ENCODE results near the gene CFAP74. TPM values are rescaled to one million over a fixed set of nuclear protein-coding genes. Genes with fewer than 3 reads are reported as not detected.

CFAP74 gene
- total RNA-seq, 1 experiment from 2014 or later, result not detected

DNA sequence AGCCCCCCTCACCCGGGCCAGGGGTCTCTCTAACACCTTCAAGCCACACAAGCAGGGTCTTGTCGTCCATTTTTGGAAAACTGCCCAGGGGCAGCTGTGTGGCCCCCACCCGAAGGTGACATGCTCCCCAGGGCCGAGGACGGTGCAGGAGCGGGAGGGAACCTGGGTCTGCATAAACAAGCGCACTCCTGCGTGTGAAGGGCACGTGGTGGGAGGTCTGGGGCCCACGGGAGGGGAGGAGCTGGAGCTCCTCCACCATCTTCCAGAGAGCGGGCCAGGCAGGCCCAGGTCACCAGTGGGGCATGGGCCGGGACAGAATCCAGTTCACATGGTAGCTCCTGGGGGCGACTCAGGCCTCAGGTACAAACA is 16.5 kb downstream of the CFAP74 start:
- Mint-ChIP-seq H3K27ac (ENCODE audit: unreplicated experiment) (no peak overlapping the region), H3K27me3 (ENCODE audit: unreplicated experiment) (peaks cover 35% of the 10 kb centered on the region), H3K36me3 (ENCODE audit: insufficient read depth, unreplicated experiment) (no peaks in the 10 kb centered on the region), H3K4me1 (ENCODE audit: low read depth, unreplicated experiment) (no peaks in the 10 kb centered on the region), H3K4me3 (ENCODE audit: low read depth, unreplicated experiment) (no peak overlapping the region), H3K9me3 (ENCODE audit: low read depth, unreplicated experiment) (no peaks in the 10 kb centered on the region)
- intact Hi-C loops (cut with micrococcal nuclease; ENCODE audit: unreplicated experiment), result no loop called here
- CTCF ChIA-PET, result no interaction called here
- TF ChIP-seq, protein P1, sequence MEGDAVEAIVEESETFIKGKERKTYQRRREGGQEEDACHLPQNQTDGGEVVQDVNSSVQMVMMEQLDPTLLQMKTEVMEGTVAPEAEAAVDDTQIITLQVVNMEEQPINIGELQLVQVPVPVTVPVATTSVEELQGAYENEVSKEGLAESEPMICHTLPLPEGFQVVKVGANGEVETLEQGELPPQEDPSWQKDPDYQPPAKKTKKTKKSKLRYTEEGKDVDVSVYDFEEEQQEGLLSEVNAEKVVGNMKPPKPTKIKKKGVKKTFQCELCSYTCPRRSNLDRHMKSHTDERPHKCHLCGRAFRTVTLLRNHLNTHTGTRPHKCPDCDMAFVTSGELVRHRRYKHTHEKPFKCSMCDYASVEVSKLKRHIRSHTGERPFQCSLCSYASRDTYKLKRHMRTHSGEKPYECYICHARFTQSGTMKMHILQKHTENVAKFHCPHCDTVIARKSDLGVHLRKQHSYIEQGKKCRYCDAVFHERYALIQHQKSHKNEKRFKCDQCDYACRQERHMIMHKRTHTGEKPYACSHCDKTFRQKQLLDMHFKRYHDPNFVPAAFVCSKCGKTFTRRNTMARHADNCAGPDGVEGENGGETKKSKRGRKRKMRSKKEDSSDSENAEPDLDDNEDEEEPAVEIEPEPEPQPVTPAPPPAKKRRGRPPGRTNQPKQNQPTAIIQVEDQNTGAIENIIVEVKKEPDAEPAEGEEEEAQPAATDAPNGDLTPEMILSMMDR (IDR thresholded peaks at IDR 0.05; ENCODE audit: unreplicated experiment), result no peak
- DNase-seq, result no peak
- no TSS peak for BruUV-seq (replicated peaks)

DNA sequence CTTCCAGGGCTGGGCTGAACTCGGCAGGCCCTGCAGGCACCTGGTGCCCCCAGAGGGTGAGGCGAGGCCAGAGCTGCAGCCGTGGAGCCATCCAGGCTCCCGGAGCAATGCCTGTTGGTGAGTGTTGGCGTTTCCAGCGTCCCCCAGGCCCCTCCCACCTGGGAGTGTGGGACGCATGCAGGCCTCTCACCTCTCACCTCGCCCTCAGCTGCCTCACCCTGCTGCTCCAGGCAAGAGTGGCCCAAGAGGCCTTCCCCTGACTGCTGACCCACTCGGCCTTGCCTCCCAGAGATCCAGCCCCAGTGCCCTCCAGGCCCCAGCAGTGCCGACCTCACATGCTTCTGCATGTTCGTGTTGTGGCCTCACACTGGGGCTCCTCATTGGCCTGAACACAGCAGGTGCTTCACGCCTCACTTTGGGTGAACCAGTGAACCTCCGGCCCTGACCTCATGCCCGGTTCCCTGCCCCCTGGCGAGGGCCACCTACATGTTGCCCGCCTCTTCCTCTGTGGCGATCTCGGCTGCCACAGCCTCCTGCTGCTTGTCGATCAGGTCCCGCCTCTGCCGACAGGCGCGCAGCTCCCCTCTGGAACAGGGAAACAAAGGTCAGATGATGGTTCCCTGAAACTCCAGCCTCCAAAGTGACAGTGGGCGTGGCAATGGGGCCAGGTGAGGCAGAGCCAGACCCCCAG is 17.0 kb downstream of the CFAP74 start:
- Mint-ChIP-seq H3K36me3 (ENCODE audit: insufficient read depth, unreplicated experiment) (no peaks in the 10 kb centered on the region), H3K4me1 (ENCODE audit: low read depth, unreplicated experiment) (no peaks in the 10 kb centered on the region), H3K9me3 (ENCODE audit: low read depth, unreplicated experiment) (no peaks in the 10 kb centered on the region), H3K4me3 (ENCODE audit: low read depth, unreplicated experiment) (no peak overlapping the region), H3K27ac (ENCODE audit: unreplicated experiment) (no peak overlapping the region), H3K27me3 (ENCODE audit: unreplicated experiment) (peaks cover 35% of the 10 kb centered on the region)
- no peak for DNase-seq
- intact Hi-C loops (cut with micrococcal nuclease; ENCODE audit: unreplicated experiment), result no loop called here
- TF ChIP-seq, protein P1 (IDR thresholded peaks at IDR 0.05; ENCODE audit: unreplicated experiment), result no peak
- CTCF ChIA-PET, result no interaction called here
- BruUV-seq (replicated peaks), result no TSS peak

DNA sequence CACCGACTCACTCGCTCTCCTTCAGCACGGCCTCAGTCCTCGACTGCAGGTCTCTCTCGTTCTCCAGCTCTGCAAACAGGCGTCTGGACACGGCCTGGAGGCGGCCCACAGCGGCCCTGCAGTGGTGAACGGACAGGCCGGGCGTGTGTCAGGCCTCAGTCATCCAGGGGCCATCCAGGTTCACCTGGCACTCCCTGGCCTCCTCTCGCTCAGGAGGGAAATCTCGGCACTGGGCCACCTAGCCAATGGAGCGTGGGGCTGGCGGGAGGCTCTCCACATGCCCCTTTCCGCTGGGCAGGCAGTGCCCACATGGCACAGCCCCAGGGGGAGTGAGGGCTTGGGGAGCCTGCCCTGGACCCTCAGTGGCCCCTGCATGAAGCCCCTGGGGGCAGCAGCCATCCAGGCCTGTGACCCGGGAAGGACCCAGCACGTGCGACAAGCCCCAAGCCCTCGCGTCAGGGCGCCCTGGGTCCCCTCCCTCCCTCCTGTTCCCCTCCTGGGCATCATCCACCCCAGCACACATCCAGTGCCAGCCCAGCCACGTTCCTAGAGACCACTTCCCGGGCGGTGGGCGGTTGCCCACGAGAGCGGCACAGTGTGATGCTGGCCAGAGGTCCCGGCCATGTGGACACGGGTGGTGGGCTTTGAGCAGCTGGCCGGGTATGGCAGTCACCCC is 18.1 kb downstream of the CFAP74 start:
- Mint-ChIP-seq H3K4me3 (ENCODE audit: low read depth, unreplicated experiment) (no peak overlapping the region), H3K4me1 (ENCODE audit: low read depth, unreplicated experiment) (no peaks in the 10 kb centered on the region), H3K27me3 (ENCODE audit: unreplicated experiment) (peaks cover 28% of the 10 kb centered on the region), H3K27ac (ENCODE audit: unreplicated experiment) (no peak overlapping the region), H3K9me3 (ENCODE audit: low read depth, unreplicated experiment) (no peaks in the 10 kb centered on the region), H3K36me3 (ENCODE audit: insufficient read depth, unreplicated experiment) (no peaks in the 10 kb centered on the region)
- DNase-seq, result no peak
- CTCF ChIA-PET, result no interaction called here
- TF ChIP-seq, protein P1 (IDR thresholded peaks at IDR 0.05; ENCODE audit: unreplicated experiment), result no peak
- intact Hi-C loops (cut with micrococcal nuclease; ENCODE audit: unreplicated experiment), result no loop called here
- BruUV-seq (replicated peaks), result no TSS peak

DNA sequence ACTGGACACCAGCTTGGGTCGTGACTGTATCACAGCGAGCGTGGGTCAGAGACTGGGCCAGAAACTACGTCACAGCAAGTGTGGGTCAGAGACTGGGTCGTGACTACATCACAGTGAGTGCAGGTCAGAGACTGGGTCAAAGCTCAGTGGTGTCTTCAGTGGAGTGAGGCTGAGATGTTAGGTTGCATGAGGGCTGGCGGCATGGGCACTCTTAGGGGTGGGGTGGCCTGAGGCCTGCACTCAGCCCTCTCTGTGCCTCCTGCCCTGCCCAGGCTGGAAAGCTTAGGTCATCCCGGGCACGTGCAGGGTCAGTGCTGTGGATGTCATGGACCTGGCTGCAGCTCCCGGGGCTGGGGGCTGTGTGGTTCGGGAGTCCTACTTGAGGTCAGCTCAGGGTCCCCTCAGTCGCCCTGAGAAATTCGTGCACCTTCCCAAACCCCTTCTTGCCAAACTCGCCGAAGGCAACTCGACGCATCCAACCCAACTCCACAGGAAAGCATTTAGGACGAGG is 19.0 kb downstream of the CFAP74 start:
- no peak overlapping the region for H3K27ac Mint-ChIP-seq (ENCODE audit: unreplicated experiment)
- TF ChIP-seq, protein P1 (IDR thresholded peaks at IDR 0.05; ENCODE audit: unreplicated experiment), result no peak
- no peaks in the 10 kb centered on the region for H3K4me1 Mint-ChIP-seq (ENCODE audit: low read depth, unreplicated experiment)
- H3K27me3 Mint-ChIP-seq (ENCODE audit: unreplicated experiment), result peaks cover 19% of the 10 kb centered on the region
- no peaks in the 10 kb centered on the region for H3K36me3 Mint-ChIP-seq (ENCODE audit: insufficient read depth, unreplicated experiment)
- intact Hi-C loops (cut with micrococcal nuclease; ENCODE audit: unreplicated experiment), result no loop called here
- H3K9me3 Mint-ChIP-seq (ENCODE audit: low read depth, unreplicated experiment), result no peaks in the 10 kb centered on the region
- no peak for DNase-seq
- no TSS peak for BruUV-seq (replicated peaks)
- CTCF ChIA-PET, result no interaction called here
- H3K4me3 Mint-ChIP-seq (ENCODE audit: low read depth, unreplicated experiment), result no peak overlapping the region

Measured in Calu3 (cell line).